HEK293T (cell line): ENCODE data around the gene THAP4.

Experiments used
- BHLHE40 ChIP-seq: fragments of 450-650 bp; IDR thresholded peaks from 2 replicates; pipeline ENCODE4 v1.6.1; 2016; ENCODE audit warnings: mild to moderate bottlenecking, moderate library complexity, borderline replicate concordance
- HDGF ChIP-seq: fragments of 450-650 bp; IDR thresholded peaks from 2 replicates; pipeline ENCODE4 v1.6.1; 2017; ENCODE audit warnings: antibody characterized with exemption, borderline replicate concordance
- SP1 ChIP-seq: fragments of 450-650 bp; IDR thresholded peaks from 2 replicates; pipeline ENCODE4 v1.6.1; 2017

DNA sequence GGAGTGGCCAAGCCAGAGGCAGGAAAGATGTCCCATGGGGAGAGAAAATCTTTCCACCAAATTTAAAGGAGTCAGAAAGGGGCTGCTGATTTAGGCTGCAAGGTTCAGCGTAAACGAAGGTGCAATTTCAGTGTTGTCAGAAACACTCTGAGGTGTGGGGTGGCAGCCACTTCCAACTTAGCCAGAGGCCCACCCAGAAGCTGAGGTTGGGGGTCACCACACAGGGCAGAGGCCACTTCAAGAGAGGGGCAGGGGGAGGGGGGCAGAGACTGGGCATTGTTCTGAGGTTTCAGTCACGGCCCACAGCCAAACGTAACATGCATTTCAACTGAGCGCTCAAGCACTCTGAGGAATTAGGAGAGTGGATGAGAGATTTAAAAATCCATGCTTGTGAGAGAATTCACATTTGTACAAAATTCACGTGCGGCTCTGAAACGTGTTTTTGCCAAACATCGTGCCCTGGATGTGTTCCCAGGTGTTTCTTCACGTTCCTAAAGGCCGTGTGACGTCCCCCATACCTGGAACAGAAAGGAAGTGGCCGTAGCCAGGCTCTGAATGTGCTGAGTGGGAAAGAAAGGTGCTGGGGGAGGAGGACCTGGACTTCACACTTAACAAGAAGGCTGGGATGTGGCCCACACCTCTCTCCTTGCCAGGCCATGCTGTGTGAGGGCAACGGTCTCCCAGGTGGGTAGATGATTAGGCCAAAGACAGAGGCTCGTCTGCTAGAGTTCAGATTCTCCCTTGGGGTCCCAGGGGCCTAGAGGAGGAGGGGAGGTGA, 97.9 kb downstream of the THAP4 start:
- TF ChIP-seq BHLHE40: no peak
- no peak for TF ChIP-seq HDGF
- TF ChIP-seq SP1: no peak
